Suprapubic skin (tissue), 3 donors: ENCODE results near the gene MOXD1.

ENCODE experiments used
- CTCF ChIP-seq, 2 donors: fragments of 200-600 bp in 1 of 2; fragments of 450-650 bp in 1 of 2; sonication (generic) in 1 of 2; IDR thresholded peaks; one replicate each; pipeline ENCODE4 v1.5.1; 2016 to 2019; ENCODE audit warnings: antibody characterized with exemption in 2 of 2, mild to moderate bottlenecking in 1 of 2, moderate library complexity in 1 of 2
- POLR2AphosphoS5 ChIP-seq, 3 donors: sonication (generic); formaldehyde crosslinking; IDR thresholded peaks; one replicate each; pipeline ENCODE4 v1.6.1; 2017; ENCODE audit warnings: antibody characterized with exemption in 3 of 3

GRCh38 chr6:132401618-132402285, 477 bp upstream of the MOXD1 start:
- TF ChIP-seq CTCF (IDR thresholded peaks at IDR 0.05) (no peak), POLR2AphosphoS5 (IDR thresholded peaks at IDR 0.05) (no peak)
